GM20431 (cell line): Measurements from ENCODE around the gene ZMYND10.
"Not testable (repeated sequence)": the region's sequence is repeated elsewhere in the genome, so short reads cannot be mapped to it uniquely, and the experiment has no call there.

Source experiments
- in situ Hi-C: fragments of 300-500 bp; cut with MseI, MboI; formaldehyde crosslinking; loops from one replicate; pipeline ENCODE4 v1.15.0; 2020; ENCODE audit warnings: low sequenced_read_pairs; ENCODE audit not compliant: unreplicated experiment

The ZMYND10 gene

DNA sequence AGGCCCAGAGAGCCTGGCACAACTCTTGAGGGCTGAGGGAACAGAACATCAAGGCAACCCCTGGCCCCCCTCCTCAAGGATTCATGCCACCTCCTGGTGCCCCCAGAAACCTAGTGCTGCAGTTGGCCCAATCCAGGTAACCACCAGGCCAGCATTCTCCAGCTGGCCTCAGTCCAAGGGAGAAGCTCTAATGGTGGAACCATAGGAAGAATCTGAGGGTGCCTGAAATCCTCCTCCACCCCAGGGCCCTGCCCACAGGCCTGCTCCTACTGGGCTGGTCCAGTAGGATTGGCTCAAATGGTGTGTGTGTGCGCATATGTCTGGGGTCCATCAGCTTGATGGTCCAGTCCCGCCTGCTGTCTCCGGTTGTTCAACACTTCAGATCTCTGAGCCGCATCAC lies 30.7 kb downstream of the ZMYND10 start:
- in situ Hi-C loops: no loop called here

DNA sequence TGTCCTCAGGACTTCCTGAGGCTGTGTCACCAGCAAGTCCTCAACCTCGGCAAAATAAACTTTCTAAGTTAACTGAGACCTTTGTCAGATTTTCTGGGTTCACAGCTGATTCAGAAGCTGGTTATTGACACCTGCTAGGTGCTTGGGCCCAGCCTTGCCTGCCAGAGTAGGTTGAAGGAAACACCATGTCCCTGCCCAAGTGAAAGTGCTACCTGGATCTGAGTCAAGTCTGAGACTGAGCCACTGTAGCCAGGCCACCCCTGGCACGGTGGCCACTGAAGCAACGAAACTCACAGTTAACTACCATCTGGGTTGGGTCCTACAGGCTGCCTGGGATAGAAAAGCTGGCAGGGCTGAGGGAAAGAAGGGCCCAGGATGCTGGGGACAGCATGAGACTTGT lies 31.2 kb downstream of the ZMYND10 start:
- in situ Hi-C loops: no loop called here

DNA sequence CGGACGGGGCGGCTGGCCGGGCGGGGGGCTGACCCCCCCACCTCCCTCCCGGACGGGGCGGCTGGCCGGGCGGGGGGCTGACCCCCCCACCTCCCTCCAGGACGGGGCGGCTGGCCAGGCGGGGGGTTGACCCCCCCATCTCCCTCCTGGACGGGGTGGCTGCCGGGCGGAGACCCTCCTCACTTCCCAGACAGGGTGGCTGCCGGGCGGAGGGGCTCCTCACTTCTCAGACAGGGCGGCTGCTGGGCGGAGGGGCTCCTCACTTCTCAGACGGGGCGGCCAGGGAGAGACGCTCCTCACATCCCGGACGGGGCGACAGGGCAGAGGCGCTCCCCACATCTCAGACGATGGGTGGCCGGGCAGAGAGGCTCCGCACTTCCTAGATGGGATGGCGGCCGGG lies 33.5 kb downstream of the ZMYND10 start:
- in situ Hi-C loops: not testable (repeated sequence)

DNA sequence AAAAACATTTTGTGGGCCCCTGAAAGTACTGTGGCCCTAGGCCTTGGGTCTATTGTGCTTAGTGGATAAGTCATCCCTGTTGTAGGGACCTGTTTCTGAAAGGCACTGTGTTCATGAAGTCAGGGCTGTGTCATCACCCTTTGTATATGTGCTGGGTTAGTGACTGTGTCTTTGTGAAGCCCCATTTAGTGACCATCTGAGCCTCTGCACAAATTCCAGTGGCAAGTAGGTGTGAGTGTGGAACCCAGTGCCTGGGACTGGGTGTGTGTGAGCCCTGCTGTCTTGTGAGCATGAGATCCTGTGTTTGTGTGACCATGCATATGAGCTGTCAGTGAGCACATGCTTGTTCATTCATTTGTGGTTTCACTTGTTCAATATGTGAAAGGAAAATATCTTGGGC lies 40.9 kb downstream of the ZMYND10 start:
- in situ Hi-C loops: no loop called here

DNA sequence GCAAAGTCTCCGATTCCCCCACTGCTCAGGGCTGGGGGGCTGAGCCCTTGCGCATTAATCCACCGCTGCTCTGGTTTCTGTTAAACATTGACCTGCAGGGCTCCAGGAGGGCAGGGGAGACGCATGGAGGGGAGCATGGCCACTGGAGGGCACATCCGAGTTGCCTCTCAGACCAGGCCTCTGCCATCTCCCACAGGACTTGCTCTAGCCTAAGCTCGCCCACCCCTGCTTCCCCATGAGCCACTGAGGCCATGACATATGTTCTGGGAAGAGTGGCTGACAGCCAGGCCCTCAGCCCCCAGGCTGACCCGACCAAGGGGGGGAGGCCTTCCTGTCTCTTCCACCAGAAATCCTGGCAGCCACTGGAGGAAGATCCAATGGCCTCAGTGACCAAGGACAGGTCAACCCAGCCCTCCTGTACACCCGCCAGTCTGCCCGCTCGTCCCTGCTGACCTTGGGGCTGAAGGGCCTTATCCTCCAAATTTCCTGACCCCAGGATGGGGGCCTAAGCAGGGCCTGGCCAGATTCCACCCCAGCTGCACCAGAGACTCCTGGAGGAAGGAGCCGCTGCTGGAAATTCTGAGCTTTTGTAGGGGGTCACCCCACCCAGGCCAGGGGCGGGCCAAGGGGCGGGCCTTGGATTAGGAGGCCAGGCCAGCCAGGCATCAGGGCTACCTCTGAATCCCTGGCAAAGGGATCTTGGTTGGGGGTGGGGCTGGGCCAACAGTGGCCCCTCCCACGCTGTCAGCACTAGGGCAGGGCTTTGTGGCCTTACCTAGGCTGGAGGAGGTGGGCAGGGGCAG lies 42.3 kb downstream of the ZMYND10 start, which contains the start of gene HYAL1:
TSS of gene HYAL1 (minus strand) at position 562 of the 803 bp plus-strand sequence. CDS start 618 bp downstream, outside the sequence.
- in situ Hi-C loops: no loop called here

DNA sequence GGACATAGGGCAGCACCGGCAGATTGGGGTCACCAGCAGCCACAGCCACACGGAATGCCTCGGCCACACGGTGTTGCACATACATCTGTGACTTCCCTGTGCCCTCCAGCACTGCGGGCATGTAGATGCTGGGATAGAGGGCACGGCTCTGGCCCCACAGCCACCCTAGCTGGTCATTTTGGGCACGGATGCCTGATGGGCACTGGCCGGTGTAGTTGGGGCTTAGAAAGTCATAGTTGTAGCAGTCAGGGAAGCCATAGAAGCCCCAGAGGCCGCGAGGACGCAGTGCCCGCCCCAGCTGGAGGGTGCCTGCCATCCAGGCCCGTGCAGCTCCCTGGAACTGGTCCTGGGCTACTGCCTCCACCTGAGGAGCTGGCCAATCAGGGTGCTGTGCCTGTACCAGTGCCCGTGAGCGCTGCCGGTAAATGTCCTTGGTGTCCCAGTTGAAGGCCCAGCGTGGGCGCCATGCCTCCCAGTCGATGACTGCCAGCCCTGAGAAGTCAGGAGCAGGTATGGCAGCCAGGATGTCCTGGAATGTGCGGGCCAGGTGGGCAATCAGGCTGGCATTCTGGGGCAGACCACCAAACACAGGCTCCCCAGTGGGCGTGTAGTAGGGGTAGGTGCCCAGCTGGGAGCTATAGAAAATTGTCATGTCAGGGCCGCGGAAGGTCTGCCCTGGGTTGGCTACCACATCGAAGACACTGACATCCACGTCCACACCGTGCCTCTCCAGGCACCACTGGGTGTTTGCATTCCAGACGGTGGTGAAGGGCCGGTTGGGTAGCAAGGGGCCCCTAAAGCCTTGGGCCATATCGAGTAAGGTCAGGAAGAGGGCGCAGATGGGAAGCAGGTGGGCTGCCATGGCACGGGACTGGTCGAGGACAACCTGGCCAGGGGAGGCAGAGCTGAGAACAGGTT lies 43.2 kb downstream of the ZMYND10 start:
- in situ Hi-C loops: no loop called here

DNA sequence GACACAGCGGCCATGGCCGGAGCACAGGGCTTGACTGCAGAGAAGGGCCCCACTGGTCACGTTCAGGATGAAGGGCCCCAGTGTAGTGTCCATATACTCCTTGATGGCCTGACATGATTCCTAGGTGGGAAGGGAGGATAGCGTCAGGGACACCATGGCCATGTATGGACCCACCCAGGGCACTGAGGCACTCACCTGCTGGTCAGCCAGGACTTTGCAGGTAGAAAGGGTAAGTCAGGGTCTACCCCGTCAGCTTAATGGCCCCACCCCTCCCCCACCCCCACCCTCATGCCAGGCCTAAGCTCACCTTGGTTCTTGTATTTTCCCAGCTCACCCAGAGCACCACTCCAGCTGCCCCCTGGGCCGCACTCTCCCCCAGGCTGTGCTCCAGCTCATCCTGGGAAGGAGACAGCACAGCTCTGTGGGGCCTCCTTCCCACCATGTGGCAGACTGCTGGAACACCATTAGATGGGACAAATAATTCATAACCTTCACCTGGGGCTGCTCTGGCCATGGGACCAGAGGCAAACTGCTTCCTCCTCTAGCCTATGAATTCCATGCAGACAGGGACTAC lies 44.8 kb downstream of the ZMYND10 start:
- in situ Hi-C loops: no loop called here

DNA sequence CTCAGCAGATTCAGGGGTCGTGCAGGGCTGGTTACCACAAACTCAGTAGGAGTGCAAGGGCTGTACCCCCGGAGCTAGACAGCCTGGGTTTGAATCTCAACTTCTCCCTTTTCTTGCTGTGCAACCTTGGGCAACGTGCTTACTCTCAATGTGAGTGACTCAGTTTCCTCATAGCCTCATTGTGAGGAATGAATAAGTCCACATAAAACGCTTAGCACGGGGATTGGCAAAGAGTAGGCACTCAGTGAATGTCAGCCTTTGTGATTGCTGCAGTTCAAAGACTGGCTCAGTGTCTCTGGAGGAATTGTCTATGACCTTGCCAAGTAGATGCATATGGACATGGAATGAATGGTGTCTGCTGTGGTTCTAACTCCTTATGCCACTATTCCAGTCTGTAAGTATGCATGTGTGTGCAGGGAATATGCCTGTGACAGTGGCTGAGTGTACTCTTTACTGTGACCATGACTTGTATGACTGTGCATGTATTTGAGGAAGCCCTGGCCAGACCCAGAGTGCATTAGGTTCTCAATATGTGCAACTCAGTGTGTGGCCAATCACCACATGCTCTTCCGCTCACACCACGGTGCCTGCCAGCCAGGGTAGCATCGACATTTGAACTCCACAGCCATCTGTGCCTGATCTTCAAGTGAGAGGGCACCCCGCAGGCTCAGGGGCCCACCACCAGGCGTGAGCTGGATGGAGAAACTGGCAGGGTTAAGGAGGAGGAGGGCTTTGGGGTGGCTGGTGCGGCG lies 45.4 kb downstream of the ZMYND10 start:
- in situ Hi-C loops: no loop called here

DNA sequence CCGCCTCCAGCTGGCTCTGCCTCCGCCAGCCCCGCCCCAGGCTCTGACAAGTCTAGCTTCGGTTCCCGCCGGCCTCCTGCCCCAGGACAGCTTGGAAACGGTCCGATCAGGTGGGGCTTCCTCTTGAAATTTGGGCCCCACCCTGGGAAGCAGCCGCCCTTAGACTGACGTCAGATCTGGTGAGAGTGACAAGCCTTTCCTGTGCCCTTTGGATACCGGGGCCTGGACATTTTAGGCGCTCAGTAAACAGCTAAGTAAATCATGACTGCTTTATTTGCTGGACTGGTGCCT lies 45.9 kb downstream of the ZMYND10 start:
- in situ Hi-C loops: no loop called here

DNA sequence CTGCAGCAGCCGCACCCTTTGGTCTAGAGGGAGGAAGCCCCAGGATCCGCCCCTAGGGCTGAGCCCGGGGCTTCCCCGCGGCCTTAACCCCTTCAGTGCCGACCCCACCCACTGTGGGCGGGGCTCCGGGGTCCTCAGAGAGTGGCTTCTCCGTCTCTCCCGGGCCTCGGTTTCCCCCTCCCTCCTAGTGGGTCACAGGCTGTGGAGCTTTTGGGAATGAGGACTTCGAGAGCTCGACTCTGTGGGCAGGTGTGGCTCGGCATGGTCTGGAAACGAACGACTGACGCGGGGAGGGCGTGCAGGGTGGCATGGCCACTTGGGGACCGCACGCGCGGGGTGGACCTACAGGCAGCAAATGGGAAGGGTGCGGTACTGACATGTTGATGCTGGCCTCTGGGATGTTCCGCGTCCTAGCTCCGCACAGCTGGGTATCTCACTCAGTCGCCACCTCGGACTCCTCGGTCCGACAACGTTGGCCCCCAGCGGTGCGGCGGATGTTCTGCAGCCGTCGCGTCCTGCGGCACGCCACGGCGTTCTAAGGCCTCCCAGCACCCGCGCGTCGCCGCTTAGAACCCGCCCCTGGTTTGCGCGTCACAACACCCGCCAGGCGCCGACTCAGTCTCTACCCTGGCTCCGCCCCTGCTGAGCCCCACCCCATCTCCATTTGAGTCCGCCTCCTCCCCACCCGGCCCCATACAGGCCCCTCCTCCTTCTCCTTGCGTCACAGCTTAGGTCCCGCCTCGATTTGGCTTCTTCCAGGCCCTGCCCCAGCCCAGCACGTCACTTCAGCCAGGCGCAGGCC lies 46.5 kb downstream of the ZMYND10 start, which contains the start of the genes HYAL3 and NAA80:
TSS of gene HYAL3 (minus strand) at position 570 of the 802 bp plus-strand sequence. CDS start 3,803 bp downstream, outside the sequence.
TSS of gene NAA80 (minus strand) at position 570 of the 802 bp plus-strand sequence. CDS start 1,942 bp downstream, outside the sequence.
- in situ Hi-C loops: no loop called here

DNA sequence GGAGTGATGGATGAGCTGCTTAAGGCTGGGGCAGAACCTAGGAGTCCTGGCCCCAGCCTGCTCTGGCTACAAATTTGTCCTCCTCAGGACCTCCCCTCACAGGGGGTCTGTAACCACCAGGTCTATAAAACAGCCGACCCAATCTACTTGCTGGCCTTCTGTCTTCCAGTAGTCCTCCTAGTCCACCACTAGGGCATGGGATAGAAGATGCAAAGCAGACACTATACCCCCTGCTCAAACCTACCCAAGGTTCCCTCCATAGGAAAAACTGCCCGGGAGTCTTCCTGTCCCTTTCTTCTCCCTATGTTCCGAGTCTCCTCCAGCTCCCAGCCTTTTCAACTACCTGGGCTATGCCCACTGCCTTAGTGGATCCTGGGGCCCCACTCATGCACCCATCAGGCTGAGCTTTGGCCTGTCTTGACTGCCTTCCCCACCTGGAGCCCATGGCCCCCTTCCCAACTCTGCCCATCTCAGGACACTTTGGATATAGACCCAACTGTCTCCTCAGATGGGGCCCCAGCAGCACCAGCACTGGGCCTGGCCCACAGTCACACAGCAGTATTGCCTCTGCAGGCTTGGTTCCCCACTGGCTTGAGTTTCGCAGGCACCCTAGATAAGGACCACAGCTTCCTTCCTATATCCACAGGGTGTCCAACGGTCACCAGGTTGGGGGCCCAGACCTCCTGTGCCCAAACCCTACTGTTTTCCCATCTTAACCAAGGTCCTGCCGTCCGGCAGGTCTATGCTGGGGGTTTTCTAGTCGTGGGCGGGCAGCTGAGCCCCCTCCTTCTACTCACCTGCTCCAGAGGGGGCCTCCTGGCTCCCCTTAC lies 47.4 kb downstream of the ZMYND10 start:
- in situ Hi-C loops: no loop called here

DNA sequence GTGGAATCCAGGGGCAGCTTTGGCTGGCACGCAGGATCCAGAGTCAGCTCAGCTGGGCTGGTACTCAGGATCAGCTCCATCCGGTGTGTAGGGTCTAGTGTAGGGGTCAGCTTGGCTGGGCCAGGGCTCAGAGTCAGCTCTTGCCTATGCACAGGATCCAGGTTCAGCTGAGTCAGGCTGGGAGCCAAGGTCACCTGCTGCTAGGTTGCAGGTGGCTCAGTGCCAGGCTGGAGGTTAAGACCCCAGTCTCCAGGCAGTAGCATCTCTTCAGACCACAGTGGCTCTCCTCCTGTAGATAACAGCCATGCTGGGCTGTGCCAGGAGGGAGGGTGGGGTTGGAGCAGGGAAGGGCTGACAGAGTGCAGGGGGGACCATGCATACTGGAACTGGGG lies 48.2 kb downstream of the ZMYND10 start:
- in situ Hi-C loops: no loop called here

DNA sequence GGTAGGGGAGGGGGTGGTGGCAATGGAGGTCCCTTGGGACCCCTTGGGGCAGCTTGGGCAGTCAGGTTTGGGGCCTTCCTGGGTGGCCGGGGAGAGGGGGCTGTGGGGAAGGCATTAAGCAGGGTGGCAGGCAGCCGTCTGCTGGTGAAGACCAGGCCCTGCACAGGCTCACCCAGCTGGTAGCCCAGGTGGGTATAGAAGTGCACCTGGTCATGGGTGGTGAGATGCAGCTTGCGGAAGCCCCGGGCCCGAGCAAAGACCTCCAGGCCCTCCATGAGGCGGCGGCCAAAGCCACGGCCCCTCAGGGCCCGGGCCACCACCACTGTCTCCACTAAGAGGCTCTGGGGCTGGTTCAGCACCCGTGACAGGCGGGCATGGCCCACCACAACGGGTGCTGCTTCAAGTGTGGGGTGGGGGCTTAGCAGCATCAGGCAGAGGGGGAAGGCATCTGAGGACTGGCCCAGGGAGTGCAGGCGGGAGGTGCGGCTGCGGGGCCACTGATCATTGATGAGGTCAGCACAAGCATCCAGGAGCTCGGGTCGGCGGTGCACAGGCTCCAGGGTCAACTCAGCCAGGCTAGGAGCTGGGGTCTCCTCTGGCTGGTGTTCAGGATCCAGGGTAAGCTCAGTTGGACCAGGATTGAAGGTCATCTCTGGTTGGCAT lies 48.7 kb downstream of the ZMYND10 start:
- in situ Hi-C loops: no loop called here

DNA sequence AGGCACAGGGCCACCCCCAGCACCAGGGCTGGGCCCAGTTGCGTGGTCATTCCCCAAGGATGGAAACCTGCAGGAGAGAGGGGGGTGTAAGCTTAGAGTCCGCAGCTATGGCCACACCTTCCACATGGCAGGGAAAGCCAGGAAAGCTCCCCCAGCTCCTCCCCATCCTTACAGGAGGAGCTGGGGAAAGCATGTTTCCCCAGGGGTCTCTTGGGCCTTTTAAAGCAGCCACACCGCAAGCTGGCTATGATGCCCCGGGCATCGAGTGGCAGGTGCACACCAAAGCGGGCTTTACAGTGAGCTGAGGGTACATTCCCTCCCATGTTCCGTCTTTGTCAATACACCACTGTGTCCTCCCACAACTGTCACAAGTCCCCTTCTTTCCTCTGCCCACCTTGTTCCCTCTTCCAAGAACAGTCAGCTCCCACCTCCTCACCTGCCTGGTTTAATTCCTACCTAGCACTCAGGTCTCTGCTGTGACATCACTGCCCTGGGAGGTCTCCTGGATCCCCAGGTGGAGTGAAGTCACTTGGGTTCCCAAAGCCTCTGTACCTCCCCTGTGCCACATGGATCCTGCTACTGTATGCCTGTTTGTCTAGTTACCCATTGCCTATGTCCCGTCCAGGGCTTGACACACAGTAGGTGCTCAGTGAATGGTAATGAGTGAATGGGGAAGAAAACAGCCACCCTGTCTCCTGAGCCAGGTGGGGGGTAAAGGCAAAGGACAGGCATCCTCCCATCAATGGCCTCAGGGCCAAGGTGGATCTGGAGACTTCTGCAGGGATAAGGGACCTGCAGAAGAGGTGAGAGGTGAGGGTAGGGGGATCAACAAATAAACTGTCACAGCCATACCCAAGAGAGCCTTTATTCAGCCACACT lies 49.7 kb downstream of the ZMYND10 start:
- in situ Hi-C loops: no loop called here

DNA sequence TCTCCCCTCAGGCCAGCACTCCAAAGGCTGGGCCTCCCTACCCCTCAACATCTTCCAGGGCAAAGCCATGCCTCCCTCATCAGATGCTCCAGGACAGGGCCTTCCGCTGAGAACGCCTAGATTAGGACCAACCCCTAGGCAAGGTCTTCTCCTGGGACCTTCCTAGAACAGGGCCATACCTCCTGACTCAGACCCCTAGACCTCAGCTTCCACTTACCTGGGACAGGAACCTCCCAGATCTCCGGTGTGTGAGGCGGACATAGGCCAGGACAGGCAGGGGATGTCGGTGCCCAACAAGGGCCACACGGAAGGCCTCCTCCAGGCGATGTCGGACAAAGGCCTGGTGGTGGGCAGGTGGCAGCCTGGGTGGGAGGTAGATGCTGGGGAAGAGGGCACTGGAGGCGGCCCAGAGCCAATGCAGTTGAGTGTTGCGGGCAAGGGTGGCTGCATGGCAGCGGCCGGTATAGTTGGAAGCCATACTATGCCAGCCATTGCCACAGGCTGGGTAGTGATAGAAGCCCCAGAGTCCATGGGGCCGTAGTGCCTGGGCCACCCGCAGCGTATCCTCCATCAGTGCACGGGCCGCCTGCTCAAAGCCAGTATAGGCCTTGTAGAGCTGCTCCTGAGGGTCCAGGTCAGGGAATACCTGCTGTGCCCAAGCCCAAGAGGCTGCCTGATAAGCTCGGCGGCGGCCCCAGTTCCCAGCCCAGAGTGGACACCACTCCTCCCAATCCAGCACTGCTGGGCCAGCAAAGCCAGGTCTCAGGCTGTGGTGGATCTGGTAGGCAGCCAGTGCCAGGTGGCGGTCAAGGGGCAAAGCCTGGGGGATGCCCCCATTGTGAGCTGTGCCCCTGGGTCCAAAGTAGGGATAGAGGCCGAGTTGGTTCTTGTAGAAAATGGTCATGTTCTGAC lies 50.8 kb downstream of the ZMYND10 start:
- in situ Hi-C loops: no loop called here

DNA sequence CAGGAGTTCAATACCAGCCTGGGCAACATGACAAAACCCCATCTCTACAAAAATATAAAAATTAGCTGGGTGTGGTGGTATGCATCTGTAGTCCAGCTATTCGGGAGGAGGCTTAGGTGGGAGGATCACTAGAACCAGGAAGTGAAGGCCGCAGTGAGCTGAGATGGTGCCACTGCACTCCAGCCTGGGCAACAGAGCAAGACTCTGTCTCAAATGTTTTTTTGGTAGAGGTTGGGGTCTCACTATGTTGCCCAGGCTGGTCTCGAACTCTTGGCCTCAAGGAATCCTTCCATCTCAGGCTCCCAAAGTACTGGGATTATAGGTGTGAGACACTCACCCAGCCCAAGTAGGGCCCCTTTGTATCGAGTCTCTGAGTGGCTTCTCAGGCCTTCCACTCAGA lies 51.4 kb downstream of the ZMYND10 start:
- in situ Hi-C loops: no loop called here
